NOMO-1 treated with dmso at 0.1 percent for 144 hours (cell line): ENCODE data around the gene TRHDE.

ENCODE experiments used
- DNase-seq: peaks from one replicate; lab custom pipeline; 2025; ENCODE audit not compliant: unreplicated experiment; lab: John Stamatoyannopoulos, UW

TRHDE gene

GRCh38 chr12:72313806-72314205, 41.6 kb downstream of the TRHDE start:
- DNase-seq: no peak

GRCh38 chr12:72315858-72316257, 43.7 kb downstream of the TRHDE start:
- no peak for DNase-seq

DNA sequence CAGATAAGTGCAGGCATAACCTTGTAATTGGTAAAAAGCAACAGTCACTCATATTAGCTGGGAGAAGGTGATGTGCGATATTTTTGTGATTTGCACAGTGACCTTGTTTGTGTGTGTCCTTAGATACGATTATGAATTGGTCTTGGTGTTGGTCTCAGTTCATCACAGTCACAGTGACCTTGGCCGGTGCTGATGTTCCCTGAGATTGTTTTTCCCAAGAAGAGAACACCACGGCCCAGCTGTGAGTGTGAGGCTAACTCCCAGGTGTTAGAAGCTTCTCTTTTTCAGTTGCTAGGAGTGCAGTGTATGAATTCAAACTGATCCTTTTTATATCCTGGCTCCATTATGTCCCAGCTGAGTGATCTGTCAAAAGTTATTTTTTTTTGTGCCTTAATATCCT, 46.2 kb downstream of the TRHDE start:
- no peak for DNase-seq

DNA sequence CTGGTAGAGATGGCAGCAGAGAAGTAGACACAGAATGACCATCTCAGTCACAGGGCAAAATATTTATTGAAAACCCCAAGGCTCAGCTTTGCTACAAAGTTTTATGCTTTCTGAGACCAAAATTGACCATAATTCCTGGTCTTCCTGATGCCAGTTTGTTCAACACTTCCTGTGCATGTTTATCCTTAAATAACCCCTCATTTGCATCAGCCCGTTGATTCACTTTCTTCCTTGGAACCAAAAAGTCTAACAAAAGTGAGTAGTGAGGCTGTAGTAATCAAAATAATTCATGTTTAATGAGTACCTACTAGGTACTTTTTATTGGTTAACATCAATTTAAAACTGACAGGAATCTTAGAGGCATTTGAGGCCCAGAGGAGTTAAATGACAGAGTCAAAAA, 51.7 kb downstream of the TRHDE start:
- DNase-seq: no peak

DNA sequence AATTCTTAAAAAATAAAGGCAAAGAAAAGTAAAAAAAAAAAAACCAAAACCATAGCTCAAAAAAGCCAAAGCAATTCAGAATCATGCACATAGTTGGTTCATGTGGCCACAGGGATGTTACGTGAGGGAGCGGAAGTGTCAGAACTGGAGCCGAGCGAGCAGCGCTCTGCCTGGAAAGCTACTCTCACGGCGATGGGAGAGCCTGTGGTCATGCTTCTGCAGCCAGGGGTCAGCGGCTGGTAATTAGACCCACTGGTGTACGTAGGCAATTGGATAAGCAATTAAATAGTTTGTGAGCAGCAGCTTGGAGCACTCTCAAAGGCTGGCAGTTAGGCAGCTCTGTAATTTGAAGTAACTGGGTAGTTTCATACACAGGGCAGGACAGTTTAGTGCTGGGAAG, 58.1 kb downstream of the TRHDE start:
- no peak for DNase-seq

DNA sequence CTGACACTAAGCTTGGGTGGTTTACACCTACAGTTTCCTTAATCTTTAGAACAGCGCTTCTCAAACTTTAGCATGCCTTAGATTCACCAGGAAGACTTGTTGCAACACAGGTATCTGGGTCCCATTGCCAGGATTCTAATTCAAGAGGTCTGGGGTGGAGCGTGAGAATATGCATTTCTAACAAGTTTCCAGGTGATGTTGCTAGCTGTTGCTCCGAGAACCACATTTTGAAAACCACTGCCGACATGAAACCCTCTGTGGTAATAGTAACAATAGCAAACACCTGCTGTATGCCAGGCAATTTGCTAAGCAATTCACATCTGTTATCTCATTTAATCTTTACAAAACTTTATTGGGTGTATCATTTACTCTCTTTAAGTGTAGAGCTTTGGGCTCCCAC, 58.6 kb downstream of the TRHDE start:
- no peak for DNase-seq

DNA sequence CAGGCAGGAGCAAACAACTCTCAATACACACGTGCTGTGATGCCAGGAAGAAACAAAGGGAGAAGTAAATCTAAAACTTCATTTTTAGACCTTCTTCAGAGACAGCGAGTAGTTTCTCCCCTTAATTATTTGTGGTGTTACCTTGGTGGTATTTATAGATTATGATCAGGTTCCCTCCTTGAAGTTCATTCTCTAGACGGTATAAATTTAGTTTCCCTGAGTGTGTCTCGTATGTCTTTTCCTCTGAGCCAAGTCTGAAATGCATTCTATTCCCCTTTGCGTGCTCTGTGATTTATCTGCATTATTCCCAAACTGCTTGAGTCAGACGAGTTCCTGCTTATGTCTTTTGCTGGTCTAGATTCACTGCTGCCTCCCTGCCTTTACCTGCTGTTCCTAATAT, 65.2 kb downstream of the TRHDE start:
- no peak for DNase-seq

DNA sequence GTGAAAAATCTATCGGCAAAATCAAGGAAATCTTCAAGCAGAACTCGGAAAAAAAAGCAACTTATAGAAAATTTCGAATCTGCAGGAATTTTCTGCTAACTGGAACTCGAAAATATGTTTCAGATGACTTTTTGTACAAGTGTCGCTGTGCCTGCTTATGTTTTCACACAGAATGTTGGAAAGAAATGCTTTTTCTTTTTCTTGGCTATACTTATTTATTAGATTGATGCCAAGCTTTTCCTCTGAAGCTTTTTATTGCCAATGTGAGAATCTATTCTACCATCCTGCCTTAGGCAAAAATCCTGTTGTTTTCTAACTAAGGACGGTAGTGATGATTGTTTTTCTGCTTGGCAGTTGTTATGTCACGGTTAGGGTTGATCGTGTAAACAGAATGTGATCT, 65.8 kb downstream of the TRHDE start:
- DNase-seq: no peak

GRCh38 chr12:72338437-72338836, 66.3 kb downstream of the TRHDE start:
- DNase-seq: no peak

DNA sequence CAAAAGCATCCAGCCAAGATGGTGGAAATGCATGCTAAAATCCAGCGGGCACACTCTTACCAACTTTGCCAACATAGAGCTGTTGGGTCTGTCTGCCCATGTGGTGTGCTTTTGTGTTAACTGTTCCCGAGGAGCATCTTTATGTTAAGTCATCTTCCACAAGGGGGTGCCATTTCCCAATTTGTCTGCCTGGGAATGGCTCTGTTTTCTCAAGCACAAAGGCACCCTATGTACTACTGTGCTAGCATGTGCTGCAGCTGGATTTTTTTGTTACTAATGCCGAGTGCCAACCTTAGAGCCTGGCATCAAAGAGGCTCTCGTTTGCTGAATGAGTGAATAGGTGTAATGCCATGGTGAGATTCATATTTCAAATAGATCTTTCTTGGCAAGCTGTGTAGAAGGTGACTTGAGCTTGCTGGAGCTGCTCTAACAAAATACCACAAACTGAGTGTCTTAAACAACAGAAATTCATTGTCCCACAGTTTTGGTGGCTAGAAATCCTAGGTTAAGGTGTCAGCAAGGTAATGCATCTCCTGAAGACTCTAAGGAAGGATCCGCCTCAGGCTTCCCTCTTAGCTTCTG, 74.3 kb downstream of the TRHDE start:
- DNase-seq: no peak

GRCh38 chr12:72349491-72349890, 77.3 kb downstream of the TRHDE start:
- DNase-seq: no peak

GRCh38 chr12:72359416-72359815, 87.2 kb downstream of the TRHDE start:
- no peak for DNase-seq

DNA sequence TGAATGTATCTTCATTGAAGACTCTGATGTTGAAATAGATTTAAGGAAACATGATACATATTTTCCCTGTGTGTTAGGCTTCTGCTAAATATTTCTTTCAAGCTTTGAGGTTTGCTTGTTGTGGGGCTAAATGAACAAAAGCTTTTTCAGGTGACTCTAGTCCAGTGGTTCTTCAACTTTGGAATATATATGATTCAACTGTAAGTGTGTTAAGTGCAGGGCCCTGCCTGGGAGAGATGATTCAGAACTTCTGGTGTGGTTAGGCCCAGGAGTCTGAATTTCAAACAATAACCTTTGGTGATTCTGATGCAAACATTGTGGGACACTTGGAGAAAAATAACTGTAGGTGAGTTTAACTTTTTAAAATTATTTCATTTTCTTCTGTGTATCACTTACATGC, 93.0 kb downstream of the TRHDE start:
- no peak for DNase-seq

DNA sequence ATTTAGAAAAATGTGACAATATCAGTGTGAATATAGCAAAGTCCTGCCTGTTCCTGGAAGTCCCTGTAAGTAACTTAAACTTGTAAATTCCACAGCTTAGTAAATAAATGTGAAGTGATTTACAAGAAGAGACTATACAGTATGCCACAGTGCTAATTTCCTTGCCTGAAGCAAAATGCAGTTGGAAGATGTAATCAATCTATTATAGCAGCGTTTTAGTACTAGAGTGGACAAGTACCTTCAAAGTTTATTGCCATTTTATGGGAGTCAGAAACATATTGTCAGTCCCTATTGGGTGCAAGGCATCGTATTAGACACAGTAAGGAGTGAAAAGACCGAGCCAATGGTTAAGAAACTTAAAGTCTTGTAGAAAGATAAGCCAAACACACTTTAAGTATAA, 94.1 kb downstream of the TRHDE start:
- no peak for DNase-seq

DNA sequence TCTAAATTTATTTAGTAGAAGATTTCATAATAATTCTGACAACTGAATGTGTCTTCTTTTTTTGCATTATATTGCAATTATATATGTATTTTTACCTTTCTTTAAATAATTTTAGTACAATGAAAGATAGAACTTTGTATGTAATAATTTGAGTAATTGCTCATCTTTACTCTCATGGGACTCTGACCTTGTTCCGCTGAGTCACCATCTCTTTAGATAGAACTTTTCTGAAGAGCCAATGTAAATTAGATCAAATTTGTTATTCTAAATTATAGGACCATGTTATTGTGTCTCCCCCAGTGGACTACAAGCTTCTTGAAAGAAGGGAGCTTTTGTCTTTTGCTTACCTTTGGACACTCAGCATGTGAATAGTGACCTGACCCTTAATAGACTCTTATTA, 96.1 kb downstream of the TRHDE start:
- DNase-seq: no peak

DNA sequence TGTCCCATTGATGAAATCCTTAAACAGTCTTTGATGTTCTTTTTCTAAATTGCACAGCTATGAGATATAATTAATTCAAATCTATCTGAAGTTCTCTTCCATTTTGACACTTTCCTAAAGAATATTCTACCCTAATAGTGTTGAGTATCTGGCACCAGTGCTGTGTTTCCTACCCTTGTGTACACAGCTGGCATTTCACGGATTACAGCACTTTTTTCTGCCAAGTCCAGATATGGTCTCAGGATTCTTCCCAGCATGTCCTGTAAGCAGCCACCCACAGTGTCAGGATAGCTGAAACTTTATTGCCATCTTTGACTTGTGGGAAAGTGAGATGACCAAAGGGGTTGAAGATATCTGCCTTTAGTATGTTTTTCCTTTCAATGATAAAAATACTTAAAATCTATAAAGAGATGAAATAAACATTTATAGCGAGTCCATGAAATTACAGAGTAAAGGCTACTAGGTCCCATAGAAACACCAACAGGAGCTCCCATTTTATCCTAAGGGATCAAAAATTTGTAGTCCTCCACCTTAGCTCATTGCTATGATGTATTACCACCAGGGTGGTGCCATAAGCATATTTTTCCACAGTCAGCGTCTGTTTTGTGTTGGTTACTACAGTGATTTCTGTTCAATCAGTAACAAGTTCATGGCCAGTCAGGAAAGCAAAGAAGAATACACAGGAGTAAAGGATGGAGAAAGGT, 96.7 kb downstream of the TRHDE start:
- DNase-seq: no peak

DNA sequence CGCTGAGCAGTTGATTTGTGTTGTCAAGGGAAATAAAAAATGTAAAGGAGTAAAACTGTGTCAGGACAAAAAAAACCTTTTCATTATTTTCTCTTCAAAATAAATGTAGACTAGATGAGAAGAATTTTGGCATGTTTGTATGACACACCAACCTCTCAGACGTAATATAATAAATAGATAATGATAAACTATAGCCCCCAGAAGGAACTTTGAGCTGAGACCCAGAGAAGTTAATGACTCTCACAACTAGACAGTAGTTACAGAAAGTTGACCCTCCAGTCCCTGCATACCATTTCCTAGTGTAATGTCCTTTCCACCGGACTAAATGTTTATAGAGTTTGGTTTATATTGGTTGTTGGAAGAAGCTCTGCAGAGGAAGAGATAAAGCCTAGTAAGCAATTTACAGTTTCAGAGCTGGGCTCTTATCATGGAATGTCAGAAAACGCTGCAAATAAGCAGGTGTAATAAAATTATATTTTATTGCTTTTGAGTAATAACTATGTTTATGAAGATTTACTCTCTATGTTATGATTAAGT, 97.3 kb downstream of the TRHDE start:
- no peak for DNase-seq

DNA sequence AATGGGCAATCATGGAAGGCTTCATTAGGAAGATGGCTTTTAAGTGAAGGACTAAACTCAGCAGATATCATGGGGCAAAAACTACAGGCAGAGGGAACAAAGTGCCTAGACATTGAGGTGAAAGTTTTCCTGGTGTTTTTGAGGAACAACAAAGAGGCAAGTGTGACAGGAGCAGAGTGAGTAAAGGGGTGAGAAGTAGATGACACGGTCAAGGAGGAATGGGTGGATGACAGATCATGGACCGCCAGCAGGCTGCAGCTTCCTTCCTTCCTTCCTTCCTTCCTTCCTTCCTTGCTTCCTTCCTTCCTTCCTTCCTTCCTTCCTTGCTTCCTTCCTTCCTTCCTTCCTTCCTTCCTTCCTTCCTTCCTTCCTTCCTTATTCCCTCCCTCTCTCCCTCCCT, 108.3 kb downstream of the TRHDE start:
- no peak for DNase-seq

GRCh38 chr12:72388322-72388721, 116.2 kb downstream of the TRHDE start:
- DNase-seq: no peak

DNA sequence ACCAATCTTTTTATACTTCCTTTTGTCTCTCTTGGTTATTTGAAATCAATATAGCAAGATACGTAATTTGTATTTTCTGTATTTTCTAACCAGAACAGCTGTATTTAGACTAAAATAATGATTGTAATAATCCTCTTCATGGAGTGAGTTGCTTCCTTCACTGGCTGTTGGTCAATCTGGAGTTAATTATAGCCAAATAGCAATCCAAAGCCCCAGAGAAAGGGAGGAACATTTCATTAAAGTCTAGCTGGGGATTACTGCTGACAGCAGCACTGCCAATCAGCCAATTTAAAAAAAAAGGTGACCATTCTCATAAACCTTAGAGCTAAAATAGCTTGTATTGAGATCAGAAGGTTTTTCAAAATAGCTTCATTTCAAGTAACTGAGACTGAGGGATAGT, 118.0 kb downstream of the TRHDE start:
- no peak for DNase-seq

DNA sequence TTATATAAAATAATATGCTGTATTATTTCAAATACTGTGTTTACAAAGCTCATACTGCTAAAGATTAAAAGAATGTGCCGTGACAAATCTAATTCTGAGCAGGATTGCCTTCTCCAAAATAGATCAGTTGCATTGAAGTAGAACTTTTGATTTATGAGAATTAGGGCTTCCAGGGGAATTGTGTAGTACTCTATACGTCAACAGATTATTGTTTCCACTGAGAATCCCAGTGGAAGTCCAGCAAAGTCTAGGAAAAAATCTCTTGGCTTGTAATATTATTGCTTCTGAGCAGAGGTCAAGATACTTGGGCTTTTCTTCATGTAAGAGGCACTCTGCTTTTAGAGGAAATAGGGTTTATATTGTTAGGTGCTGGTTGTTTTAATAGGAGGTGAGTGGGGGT, 133.9 kb downstream of the TRHDE start:
- no peak for DNase-seq

- DNase-seq: no peak
Observed at GRCh38 chr12:72432037-72432604, 160.0 kb downstream of the TRHDE start.

- no peak for DNase-seq
Observed at GRCh38 chr12:72433298-72433697, 161.1 kb downstream of the TRHDE start.
